Measurements from ENCODE around the gene GALNT2. TPM values are rescaled to one million over a fixed set of nuclear protein-coding genes. Genes with fewer than 3 reads are reported as not detected.

The GALNT2 gene
- total and polyA plus RNA-seq, 10 of the 15 experiments (the other 5 are each of a cell fraction or from before 2014, with no cell fraction given): 0.52 to 27.7 (median 16.3) TPM

DNA sequence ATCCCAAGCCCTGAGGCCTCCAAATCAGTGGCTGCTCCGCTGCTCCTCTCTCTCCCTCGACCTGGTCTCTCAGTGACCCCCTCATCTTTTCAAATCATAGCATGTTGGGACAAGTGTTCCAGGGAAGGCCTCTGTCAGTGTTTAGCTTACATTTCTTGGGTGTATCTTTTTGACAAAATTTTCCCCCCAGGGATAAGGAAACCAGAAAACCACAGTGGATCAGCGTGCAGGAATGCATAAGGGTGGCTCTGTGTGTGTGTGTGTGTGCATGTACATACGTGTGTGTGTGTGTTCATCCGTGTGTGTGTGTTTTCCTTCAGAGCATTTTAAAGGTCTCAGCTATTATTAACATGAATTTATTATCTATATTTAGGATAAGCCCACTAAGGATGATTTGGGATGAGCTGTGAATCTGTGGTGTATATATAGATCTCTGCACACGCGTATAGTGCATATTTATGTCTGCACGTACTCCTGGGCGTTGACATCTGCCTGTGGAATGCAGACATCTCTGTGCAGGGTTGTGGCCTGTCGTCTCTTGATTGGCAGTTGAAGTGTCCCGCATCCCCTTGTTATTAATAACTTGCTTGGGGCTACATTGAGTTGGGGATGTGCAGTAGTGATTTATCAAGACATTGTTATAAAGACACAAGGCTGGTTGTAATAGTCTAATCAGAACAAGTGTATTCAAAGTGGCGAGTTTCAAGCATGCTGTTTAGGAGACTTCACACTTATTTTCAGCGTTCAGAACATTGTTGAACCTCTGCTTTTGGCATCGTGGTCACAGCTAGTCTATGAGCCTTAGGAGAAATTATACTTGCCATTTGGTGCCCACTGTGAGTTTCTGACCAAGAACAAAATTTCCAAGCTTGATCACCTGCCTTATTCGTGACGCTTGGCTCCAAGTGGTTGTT is 55.6 kb downstream of the GALNT2 start (continued):
- TF ChIP-seq STAT3 (IDR thresholded peaks at IDR 0.05; ENCODE audit: low read depth, low read length) (no peak), SMAD1 (IDR thresholded peaks at IDR 0.05; ENCODE audit: low read depth, partially characterized antibody) (no peak), TARDBP (IDR thresholded peaks at IDR 0.05; ENCODE audit: borderline replicate concordance) (no peak), SIN3A (IDR thresholded peaks at IDR 0.05; ENCODE audit: low read depth, low read length) (peak; percentile 60; the same call in 1 of the 2 replicates), PAX8 (IDR thresholded peaks at IDR 0.05) (no peak), BMI1 (IDR thresholded peaks at IDR 0.05; ENCODE audit: borderline replicate concordance) (no peak), POLR2AphosphoS5 (IDR thresholded peaks at IDR 0.05; ENCODE audit: low read length) (peak; percentile 61)
- TF ChIP-seq, protein P1, sequence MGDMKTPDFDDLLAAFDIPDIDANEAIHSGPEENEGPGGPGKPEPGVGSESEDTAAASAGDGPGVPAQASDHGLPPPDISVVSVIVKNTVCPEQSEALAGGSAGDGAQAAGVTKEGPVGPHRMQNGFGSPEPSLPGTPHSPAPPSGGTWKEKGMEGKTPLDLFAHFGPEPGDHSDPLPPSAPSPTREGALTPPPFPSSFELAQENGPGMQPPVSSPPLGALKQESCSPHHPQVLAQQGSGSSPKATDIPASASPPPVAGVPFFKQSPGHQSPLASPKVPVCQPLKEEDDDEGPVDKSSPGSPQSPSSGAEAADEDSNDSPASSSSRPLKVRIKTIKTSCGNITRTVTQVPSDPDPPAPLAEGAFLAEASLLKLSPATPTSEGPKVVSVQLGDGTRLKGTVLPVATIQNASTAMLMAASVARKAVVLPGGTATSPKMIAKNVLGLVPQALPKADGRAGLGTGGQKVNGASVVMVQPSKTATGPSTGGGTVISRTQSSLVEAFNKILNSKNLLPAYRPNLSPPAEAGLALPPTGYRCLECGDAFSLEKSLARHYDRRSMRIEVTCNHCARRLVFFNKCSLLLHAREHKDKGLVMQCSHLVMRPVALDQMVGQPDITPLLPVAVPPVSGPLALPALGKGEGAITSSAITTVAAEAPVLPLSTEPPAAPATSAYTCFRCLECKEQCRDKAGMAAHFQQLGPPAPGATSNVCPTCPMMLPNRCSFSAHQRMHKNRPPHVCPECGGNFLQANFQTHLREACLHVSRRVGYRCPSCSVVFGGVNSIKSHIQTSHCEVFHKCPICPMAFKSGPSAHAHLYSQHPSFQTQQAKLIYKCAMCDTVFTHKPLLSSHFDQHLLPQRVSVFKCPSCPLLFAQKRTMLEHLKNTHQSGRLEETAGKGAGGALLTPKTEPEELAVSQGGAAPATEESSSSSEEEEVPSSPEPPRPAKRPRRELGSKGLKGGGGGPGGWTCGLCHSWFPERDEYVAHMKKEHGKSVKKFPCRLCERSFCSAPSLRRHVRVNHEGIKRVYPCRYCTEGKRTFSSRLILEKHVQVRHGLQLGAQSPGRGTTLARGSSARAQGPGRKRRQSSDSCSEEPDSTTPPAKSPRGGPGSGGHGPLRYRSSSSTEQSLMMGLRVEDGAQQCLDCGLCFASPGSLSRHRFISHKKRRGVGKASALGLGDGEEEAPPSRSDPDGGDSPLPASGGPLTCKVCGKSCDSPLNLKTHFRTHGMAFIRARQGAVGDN (IDR thresholded peaks at IDR 0.05): peak; percentile 91
- TF ChIP-seq, protein P2, sequence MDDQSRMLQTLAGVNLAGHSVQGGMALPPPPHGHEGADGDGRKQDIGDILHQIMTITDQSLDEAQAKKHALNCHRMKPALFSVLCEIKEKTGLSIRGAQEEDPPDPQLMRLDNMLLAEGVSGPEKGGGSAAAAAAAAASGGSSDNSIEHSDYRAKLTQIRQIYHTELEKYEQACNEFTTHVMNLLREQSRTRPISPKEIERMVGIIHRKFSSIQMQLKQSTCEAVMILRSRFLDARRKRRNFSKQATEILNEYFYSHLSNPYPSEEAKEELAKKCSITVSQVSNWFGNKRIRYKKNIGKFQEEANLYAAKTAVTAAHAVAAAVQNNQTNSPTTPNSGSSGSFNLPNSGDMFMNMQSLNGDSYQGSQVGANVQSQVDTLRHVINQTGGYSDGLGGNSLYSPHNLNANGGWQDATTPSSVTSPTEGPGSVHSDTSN (IDR thresholded peaks at IDR 0.05; ENCODE audit: insufficient replicate concordance, low read depth, low read length): peak; percentile 17
